HEK293 (cell line): ENCODE results near the gene PNLDC1.

Source experiments
- CTCF ChIA-PET: fragments of 350-600 bp; formaldehyde crosslinking; extraction: SDS; loops from one replicate; lab custom pipeline; 2021; ENCODE audit warnings: antibody characterized with exemption; lab: Yijun Ruan, JAX
- POLR2A ChIA-PET: fragments of 300-600 bp; formaldehyde crosslinking; extraction: SDS; loops from one replicate; lab custom pipeline; 2020; ENCODE audit warnings: antibody characterized with exemption, inconsistent platforms; lab: Yijun Ruan, JAX
- H3K27ac ChIP-seq: fragments of 200-500 bp; sonication (Bioruptor generic); 2 replicates; pipeline ENCODE4 v1.5.1; 2014; ENCODE audit warnings: low read depth, low read length, control low read depth, inconsistent platforms; ENCODE audit errors: extremely low read depth
- H3K36me3 ChIP-seq, 2 experiments: fragments of 200-500 bp in 1 of 2; sonication (Bioruptor generic) in 1 of 2; 1 replicate in 1 of 2; 2 replicates in 1 of 2; pipeline ENCODE4 v1.5.1; 2014 to 2017; ENCODE audit warnings: inconsistent platforms in 2 of 2, low read length in 2 of 2; ENCODE audit not compliant: control insufficient read depth in 2 of 2, insufficient read depth in 1 of 2
- H3K4me1 ChIP-seq: fragments of 200-500 bp; sonication (Bioruptor generic); 2 replicates; pipeline ENCODE4 v1.5.1; 2014; ENCODE audit warnings: mild to moderate bottlenecking, low read length, inconsistent platforms; ENCODE audit not compliant: control insufficient read depth, insufficient read depth
- H3K4me3 ChIP-seq: 2 replicates; pipeline ENCODE4 v1.5.1; 2011; ENCODE audit warnings: low read depth, mild to moderate bottlenecking, control low read depth, low read length, moderate library complexity
- H3K9me3 ChIP-seq: fragments of 200-500 bp; sonication (Bioruptor generic); 2 replicates; pipeline ENCODE4 v1.5.1; 2014; ENCODE audit warnings: low read depth, low read length, inconsistent platforms; ENCODE audit not compliant: control insufficient read depth, insufficient read depth
- GFI1B ChIP-seq: fragments of 450-650 bp; formaldehyde crosslinking; IDR thresholded peaks from 2 replicates; pipeline ENCODE4 v1.5.1; 2016; ENCODE audit warnings: missing biosample characterization, missing genetic modification characterization
- ZBTB7A ChIP-seq: fragments of 450-650 bp; formaldehyde crosslinking; IDR thresholded peaks from 2 replicates; pipeline ENCODE4 v1.5.1; 2016; ENCODE audit warnings: low read depth, missing biosample characterization, missing genetic modification characterization
- ZFP3 ChIP-seq: fragments of 450-650 bp; formaldehyde crosslinking; IDR thresholded peaks from 2 replicates; pipeline ENCODE4 v1.5.1; 2016; ENCODE audit warnings: low read depth, missing biosample characterization, missing genetic modification characterization
- ZNF112 ChIP-seq: fragments of 450-650 bp; formaldehyde crosslinking; IDR thresholded peaks from 2 replicates; pipeline ENCODE4 v1.5.0; 2017; ENCODE audit warnings: missing biosample characterization, missing genetic modification characterization
- ZNF221 ChIP-seq: fragments of 450-650 bp; formaldehyde crosslinking; IDR thresholded peaks from 2 replicates; pipeline ENCODE4 v1.5.1; 2017; ENCODE audit warnings: missing biosample characterization, missing genetic modification characterization, borderline replicate concordance
- ZNF292 ChIP-seq: fragments of 450-650 bp; formaldehyde crosslinking; IDR thresholded peaks from 2 replicates; pipeline ENCODE4 v1.5.1; 2016; ENCODE audit warnings: low read depth, missing biosample characterization, missing genetic modification characterization, borderline replicate concordance
- ZNF324 ChIP-seq: fragments of 450-650 bp; formaldehyde crosslinking; IDR thresholded peaks from 2 replicates; pipeline ENCODE4 v1.5.1; 2016; ENCODE audit warnings: missing biosample characterization, missing genetic modification characterization
- ZNF366 ChIP-seq: fragments of 450-650 bp; formaldehyde crosslinking; conservative IDR thresholded peaks from 2 replicates; pipeline ENCODE4 v1.5.1; 2016; ENCODE audit warnings: missing biosample characterization, missing genetic modification characterization
- ZNF473 ChIP-seq: fragments of 450-650 bp; formaldehyde crosslinking; IDR thresholded peaks from 2 replicates; pipeline ENCODE4 v1.5.1; 2017; ENCODE audit warnings: missing biosample characterization, missing genetic modification characterization
- ZNF544 ChIP-seq: fragments of 450-650 bp; formaldehyde crosslinking; IDR thresholded peaks from 2 replicates; pipeline ENCODE4 v1.5.0; 2017; ENCODE audit warnings: missing biosample characterization, missing genetic modification characterization
- ZNF624 ChIP-seq: fragments of 450-650 bp; formaldehyde crosslinking; IDR thresholded peaks from 2 replicates; pipeline ENCODE4 v1.5.1; 2017; ENCODE audit warnings: missing biosample characterization, missing genetic modification characterization
- ZNF626 ChIP-seq: fragments of 450-650 bp; sonication (Bioruptor Pico); formaldehyde crosslinking; IDR thresholded peaks from 2 replicates; pipeline ENCODE4 v1.5.1; 2018; ENCODE audit warnings: missing biosample characterization, missing genetic modification characterization, inconsistent platforms
- TF ChIP-seq, protein P1 (sequence below): fragments of 450-650 bp; formaldehyde crosslinking; IDR thresholded peaks from 2 replicates; pipeline ENCODE4 v1.5.1; 2016; ENCODE audit warnings: missing biosample characterization, missing genetic modification characterization
- TF ChIP-seq, protein P2 (sequence below): fragments of 450-650 bp; formaldehyde crosslinking; IDR thresholded peaks from 2 replicates; pipeline ENCODE4 v1.5.1; 2016; ENCODE audit warnings: missing biosample characterization, missing genetic modification characterization
- TF ChIP-seq, protein P3 (sequence below): fragments of 450-650 bp; formaldehyde crosslinking; IDR thresholded peaks from 2 replicates; pipeline ENCODE4 v1.5.1; 2016; ENCODE audit warnings: missing biosample characterization, missing genetic modification characterization
- TF ChIP-seq, protein P4 (sequence below): fragments of 450-650 bp; formaldehyde crosslinking; IDR thresholded peaks from 2 replicates; pipeline ENCODE4 v1.5.1; 2016; ENCODE audit warnings: missing biosample characterization, missing genetic modification characterization, borderline replicate concordance
- TF ChIP-seq, protein P5 (sequence below): fragments of 450-650 bp; IDR thresholded peaks from 2 replicates; pipeline ENCODE4 v1.5.1; 2018; ENCODE audit warnings: missing biosample characterization, mild to moderate bottlenecking, missing genetic modification characterization

Gene PNLDC1, protein sequence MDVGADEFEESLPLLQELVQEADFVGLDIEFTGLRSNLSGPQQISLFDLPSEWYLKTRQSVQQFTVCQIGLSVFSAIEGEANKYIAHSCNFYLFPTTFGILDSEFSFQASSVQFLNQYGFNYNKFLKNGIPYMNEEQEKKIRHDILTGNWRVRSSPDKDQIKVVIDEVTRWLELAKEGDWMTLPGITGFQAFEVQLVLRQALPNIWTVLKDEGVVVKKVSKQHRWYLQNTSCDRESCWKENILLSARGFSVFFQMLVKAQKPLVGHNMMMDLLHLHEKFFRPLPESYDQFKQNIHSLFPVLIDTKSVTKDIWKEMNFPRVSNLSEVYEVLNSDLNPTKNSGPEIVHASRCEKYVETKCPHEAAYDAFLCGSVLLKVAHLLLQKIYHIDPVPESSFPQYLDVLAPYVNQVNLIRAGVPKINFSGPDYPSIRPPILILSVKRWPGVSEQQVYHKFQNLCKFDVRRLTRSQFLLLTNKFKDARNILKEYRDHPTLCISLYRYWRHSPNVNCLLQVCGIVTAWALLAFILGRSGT

DNA sequence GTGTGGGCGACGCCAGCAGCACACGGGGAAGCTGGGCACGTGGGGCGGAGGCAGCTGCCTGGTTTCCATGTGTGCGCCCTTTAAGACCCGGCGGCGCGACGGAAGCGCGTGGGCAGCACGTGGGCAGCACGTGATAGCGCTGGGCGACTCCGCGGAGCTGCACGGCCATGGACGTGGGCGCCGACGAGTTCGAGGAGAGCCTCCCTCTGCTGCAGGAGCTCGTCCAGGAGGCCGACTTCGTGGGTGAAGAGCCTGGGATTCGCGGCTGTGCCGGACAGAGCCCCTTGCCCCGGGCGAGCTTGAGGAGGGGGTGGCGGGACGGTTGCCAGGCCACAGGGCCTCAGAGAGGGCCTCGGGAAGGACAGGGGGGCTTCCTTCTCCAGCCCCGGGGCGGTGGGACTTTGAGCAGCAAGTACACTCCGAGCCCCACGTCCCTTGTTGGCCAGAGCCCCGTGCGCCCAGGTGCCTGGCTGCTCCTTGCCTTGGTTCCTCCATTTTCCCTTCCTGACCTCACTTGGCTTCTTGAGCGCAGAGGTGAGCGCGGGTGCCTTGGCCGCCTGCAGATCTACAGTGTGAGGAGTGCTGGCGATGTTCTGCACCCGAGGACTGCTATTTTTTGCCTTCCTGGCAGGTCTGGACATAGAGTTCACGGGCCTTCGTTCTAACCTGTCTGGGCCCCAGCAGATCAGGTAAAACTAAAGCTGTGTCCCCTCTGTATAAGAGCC, at the start of gene PNLDC1:
Gene PNLDC1, plus strand, starts transcription at position 136 of the 725 bp plus-strand sequence. Its CDS starts 32 bp downstream, at position 168.
- Histone ChIP-seq H3K27ac (no peak within 1 kb of the TSS), H3K4me1 (no peaks in the 10 kb centered on the region), H3K9me3 (no peaks in the 10 kb centered on the region), H3K4me3 (no peak within 1 kb of the TSS), H3K36me3 (peaks cover 27 to 43% of the 10 kb centered on the region in 2 experiments)
- ChIA-PET CTCF (no interaction called here), POLR2A (interaction anchor here (0.6 to 1.8 kb wide), 3 partner anchors 10 to 73 kb away, joined by 3 to 11 read pairs (median 3); partner anchors contain the start of genes ACAT2, MRPL18, TCP1 and WTAP)
- TF ChIP-seq ZNF292 (tag by site-specific recombination): no peak

DNA sequence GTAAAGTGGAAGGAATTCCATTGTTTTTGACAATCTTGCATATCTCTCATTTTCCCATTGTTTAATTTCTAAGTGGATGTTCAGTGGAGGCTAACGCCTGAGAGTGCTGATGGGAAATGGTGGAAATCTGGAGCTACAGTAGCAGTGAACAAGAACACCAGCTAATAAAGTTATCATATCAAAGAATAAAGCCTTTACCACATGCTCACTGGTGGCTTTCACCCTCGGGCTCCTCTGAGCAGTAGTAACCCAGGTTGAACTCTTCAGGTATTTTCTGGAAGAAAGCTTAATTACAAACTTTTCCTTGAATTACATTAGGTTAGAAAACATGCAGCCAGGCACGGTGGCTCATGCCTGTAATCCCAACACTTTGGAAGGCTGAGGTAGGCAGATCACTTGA, 48.6 kb upstream of the PNLDC1 start:
- Histone ChIP-seq H3K27ac (no peak overlapping the region), H3K4me1 (no peaks in the 10 kb centered on the region), H3K9me3 (no peaks in the 10 kb centered on the region), H3K4me3 (no peak overlapping the region), H3K36me3 (peaks cover 16 to 98% of the 10 kb centered on the region in 2 experiments)
- ChIA-PET CTCF (interaction anchor here (0.6 kb wide), 2 partner anchors 59 to 105 kb away, joined by 3 read pairs; no protein-coding TSS in a partner anchor), POLR2A (interaction anchor here (0.9 to 1.2 kb wide), 3 partner anchors 10 to 39 kb away, joined by 3 to 4 read pairs (median 3); partner anchors contain the start of genes ACAT2 and MRPL18)
- TF ChIP-seq ZNF624 (tag by site-specific recombination) (no peak), ZNF112 (no peak), ZBTB7A (tag by site-specific recombination) (no peak), GFI1B (no peak), ZNF324 (tag by site-specific recombination) (no peak), ZFP3 (no peak), ZNF544 (tag by site-specific recombination) (no peak), ZNF473 (no peak), ZNF366 (tag by site-specific recombination) (no peak), ZNF626 (tag by site-specific recombination) (no peak), ZNF221 (tag by site-specific recombination) (no peak)
- TF ChIP-seq, protein P1, sequence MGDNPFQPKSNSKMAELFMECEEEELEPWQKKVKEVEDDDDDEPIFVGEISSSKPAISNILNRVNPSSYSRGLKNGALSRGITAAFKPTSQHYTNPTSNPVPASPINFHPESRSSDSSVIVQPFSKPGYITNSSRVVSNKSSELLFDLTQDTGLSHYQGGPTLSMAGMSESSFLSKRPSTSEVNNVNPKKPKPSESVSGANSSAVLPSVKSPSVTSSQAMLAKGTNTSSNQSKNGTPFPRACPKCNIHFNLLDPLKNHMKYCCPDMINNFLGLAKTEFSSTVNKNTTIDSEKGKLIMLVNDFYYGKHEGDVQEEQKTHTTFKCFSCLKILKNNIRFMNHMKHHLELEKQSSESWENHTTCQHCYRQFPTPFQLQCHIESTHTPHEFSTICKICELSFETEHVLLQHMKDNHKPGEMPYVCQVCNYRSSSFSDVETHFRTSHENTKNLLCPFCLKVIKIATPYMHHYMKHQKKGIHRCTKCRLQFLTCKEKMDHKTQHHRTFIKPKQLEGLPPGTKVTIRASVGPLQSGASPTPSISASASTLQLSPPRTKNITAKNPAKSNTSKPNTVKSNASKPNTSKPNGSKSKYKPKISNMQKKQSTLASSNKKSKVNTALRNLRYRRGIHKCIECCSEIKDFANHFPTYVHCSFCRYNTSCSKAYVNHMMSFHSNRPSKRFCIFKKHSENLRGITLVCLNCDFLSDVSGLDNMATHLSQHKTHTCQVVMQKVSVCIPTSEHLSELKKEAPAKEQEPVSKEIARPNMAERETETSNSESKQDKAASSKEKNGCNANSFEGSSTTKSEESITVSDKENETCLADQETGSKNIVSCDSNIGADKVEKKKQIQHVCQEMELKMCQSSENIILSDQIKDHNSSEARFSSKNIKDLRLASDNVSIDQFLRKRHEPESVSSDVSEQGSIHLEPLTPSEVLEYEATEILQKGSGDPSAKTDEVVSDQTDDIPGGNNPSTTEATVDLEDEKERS (tag by site-specific recombination): no peak
- TF ChIP-seq, protein P2, sequence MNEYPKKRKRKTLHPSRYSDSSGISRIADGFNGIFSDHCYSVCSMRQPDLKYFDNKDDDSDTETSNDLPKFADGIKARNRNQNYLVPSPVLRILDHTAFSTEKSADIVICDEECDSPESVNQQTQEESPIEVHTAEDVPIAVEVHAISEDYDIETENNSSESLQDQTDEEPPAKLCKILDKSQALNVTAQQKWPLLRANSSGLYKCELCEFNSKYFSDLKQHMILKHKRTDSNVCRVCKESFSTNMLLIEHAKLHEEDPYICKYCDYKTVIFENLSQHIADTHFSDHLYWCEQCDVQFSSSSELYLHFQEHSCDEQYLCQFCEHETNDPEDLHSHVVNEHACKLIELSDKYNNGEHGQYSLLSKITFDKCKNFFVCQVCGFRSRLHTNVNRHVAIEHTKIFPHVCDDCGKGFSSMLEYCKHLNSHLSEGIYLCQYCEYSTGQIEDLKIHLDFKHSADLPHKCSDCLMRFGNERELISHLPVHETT (tag by site-specific recombination): no peak
- TF ChIP-seq, protein P3, sequence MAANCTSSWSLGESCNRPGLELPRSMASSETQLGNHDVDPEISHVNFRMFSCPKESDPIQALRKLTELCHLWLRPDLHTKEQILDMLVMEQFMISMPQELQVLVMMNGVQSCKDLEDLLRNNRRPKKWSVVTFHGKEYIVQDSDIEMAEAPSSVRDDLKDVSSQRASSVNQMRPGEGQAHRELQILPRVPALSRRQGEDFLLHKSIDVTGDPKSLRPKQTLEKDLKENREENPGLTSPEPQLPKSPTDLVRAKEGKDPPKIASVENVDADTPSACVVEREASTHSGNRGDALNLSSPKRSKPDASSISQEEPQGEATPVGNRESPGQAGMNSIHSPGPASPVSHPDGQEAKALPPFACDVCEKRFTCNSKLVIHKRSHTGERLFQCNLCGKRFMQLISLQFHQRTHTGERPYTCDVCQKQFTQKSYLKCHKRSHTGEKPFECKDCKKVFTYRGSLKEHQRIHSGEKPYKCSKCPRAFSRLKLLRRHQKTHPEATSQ (tag by site-specific recombination): no peak
- TF ChIP-seq, protein P4, sequence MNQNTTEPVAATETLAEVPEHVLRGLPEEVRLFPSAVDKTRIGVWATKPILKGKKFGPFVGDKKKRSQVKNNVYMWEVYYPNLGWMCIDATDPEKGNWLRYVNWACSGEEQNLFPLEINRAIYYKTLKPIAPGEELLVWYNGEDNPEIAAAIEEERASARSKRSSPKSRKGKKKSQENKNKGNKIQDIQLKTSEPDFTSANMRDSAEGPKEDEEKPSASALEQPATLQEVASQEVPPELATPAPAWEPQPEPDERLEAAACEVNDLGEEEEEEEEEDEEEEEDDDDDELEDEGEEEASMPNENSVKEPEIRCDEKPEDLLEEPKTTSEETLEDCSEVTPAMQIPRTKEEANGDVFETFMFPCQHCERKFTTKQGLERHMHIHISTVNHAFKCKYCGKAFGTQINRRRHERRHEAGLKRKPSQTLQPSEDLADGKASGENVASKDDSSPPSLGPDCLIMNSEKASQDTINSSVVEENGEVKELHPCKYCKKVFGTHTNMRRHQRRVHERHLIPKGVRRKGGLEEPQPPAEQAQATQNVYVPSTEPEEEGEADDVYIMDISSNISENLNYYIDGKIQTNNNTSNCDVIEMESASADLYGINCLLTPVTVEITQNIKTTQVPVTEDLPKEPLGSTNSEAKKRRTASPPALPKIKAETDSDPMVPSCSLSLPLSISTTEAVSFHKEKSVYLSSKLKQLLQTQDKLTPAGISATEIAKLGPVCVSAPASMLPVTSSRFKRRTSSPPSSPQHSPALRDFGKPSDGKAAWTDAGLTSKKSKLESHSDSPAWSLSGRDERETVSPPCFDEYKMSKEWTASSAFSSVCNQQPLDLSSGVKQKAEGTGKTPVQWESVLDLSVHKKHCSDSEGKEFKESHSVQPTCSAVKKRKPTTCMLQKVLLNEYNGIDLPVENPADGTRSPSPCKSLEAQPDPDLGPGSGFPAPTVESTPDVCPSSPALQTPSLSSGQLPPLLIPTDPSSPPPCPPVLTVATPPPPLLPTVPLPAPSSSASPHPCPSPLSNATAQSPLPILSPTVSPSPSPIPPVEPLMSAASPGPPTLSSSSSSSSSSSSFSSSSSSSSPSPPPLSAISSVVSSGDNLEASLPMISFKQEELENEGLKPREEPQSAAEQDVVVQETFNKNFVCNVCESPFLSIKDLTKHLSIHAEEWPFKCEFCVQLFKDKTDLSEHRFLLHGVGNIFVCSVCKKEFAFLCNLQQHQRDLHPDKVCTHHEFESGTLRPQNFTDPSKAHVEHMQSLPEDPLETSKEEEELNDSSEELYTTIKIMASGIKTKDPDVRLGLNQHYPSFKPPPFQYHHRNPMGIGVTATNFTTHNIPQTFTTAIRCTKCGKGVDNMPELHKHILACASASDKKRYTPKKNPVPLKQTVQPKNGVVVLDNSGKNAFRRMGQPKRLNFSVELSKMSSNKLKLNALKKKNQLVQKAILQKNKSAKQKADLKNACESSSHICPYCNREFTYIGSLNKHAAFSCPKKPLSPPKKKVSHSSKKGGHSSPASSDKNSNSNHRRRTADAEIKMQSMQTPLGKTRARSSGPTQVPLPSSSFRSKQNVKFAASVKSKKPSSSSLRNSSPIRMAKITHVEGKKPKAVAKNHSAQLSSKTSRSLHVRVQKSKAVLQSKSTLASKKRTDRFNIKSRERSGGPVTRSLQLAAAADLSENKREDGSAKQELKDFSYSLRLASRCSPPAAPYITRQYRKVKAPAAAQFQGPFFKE: no peak
- TF ChIP-seq, protein P5, sequence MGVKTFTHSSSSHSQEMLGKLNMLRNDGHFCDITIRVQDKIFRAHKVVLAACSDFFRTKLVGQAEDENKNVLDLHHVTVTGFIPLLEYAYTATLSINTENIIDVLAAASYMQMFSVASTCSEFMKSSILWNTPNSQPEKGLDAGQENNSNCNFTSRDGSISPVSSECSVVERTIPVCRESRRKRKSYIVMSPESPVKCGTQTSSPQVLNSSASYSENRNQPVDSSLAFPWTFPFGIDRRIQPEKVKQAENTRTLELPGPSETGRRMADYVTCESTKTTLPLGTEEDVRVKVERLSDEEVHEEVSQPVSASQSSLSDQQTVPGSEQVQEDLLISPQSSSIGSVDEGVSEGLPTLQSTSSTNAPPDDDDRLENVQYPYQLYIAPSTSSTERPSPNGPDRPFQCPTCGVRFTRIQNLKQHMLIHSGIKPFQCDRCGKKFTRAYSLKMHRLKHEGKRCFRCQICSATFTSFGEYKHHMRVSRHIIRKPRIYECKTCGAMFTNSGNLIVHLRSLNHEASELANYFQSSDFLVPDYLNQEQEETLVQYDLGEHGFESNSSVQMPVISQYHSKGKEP (tag by site-specific recombination): no peak
